ENCODE data around the gene UGP2.

DNA sequence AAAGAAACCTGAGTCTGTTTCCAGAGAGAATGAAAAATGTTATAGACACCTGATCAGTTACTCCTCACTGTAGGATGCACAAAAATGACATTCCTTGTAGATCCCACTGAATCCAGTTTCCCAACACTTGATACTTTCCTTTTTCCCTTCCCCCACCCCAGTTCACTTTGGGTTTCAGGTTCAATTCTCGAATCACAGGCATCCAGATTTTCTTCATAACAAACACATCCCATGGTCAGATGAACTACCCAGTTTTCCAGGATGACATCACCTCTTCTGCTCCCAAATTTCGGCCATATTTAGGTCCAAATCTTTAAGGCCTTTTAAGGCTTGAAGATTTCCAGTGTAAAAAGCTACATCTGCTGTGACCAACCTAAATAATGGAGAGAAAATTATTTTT lies 51.5 kb downstream of the UGP2 start:
- TF ChIP-seq, protein P1, sequence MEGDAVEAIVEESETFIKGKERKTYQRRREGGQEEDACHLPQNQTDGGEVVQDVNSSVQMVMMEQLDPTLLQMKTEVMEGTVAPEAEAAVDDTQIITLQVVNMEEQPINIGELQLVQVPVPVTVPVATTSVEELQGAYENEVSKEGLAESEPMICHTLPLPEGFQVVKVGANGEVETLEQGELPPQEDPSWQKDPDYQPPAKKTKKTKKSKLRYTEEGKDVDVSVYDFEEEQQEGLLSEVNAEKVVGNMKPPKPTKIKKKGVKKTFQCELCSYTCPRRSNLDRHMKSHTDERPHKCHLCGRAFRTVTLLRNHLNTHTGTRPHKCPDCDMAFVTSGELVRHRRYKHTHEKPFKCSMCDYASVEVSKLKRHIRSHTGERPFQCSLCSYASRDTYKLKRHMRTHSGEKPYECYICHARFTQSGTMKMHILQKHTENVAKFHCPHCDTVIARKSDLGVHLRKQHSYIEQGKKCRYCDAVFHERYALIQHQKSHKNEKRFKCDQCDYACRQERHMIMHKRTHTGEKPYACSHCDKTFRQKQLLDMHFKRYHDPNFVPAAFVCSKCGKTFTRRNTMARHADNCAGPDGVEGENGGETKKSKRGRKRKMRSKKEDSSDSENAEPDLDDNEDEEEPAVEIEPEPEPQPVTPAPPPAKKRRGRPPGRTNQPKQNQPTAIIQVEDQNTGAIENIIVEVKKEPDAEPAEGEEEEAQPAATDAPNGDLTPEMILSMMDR (IDR thresholded peaks at IDR 0.05), result no peak
- TF ChIP-seq POLR2AphosphoS5 (IDR thresholded peaks at IDR 0.05) (no peak), POLR2A (IDR thresholded peaks at IDR 0.05) (no peak)
